ENCODE data around the gene DENND1C.

- TF ChIP-seq CTCF (IDR thresholded peaks at IDR 0.05) (no peak), POLR2A (IDR thresholded peaks at IDR 0.05) (no peak), EP300 (IDR thresholded peaks at IDR 0.05) (no peak)
Observed at GRCh38 chr19:6499052-6499790, 17.6 kb upstream of the DENND1C start.

All from ovary (tissue), 3 donors.